Measurements from ENCODE around the gene C3.

Gene C3

GRCh38 chr19:6744381-6745301 lies 24.2 kb upstream of the C3 start:
- FAIRE-seq: no peak

GRCh38 chr19:6743714-6744380 lies 23.4 kb upstream of the C3 start:
- FAIRE-seq: no peak

DNA sequence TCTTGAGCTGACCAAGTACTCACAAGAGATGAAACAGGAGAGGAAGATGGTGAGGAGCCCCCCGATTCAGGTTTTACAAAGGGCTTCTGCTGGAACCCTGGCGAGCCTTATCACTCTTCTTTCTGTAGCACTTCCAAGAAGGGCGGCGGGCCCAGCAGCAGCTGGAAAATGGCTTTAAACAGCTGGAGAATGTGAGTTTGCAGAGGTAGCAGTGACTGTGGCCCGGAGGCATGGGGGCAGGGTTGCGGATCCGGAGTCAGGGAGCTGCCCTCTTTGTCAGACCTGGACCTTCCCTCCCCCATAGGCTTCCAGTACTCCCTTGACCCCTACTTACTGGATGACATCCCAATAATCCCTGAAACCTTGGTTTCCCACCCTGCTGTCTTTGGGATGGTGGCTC lies 22.6 kb upstream of the C3 start:
- no peak for FAIRE-seq

GRCh38 chr19:6740589-6741343 lies 20.3 kb upstream of the C3 start:
- FAIRE-seq: no peak

GRCh38 chr19:6739883-6740588 lies 19.6 kb upstream of the C3 start:
- no peak for FAIRE-seq

DNA sequence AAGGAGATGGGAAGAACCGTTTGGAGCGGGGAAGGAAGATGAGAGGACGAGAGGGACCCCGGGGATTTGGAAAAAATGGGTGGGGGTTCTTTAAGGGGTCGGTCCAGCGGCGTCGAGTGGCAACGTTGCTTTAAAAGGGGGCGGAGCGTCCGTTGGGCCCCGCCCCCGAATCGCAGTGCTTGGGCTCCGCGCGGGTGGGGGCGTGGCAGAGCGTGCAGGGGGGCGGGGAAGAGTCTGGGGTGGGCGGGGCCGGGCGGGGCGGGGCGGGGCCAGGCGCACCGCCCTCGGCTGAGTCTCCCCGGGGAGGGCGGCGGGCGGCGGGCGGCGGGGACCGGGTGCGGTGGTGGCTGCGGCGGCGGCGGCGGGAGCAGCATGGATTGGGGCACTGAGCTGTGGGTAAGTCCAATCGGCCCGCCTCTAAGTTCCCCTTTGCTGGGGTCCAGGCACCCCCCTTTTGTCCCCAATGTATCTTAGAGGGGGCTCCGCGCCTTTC lies 19.0 kb upstream of the C3 start, which contains the start of gene TRIP10:
Gene TRIP10 (plus strand): TSS at position 291 of the 493 bp plus-strand sequence. CDS start 82 bp downstream, at position 373.
- FAIRE-seq: no peak

DNA sequence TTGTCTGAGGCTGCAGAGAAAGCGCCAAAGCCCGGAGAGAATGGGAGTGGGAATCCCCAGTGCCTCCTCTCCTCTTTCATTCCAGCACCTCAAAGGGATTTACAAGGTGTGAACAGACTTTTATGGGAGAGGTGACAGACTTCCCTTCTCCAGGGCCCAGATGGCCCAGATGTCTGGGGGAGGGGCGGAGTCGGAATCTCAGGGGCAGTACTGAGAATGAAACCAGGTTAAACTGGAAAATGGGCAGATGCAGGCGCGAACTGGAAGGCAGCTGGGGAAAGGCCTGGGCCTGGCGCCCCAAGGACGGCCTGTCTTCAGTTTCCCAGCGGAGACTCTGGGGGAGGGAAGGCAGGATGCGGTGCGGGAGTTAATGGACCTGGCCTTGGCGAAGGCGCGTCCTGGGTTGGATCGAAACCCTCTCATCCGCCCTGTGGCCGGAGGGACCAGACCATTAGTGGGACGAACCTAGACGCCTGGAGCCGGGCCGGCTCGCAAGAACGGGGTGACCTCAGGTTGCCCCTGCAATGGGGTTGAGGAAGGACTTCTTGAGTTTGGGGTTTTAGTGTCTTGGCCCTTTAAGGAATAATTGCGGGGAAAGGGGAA lies 18.4 kb upstream of the C3 start:
- no peak for FAIRE-seq

DNA sequence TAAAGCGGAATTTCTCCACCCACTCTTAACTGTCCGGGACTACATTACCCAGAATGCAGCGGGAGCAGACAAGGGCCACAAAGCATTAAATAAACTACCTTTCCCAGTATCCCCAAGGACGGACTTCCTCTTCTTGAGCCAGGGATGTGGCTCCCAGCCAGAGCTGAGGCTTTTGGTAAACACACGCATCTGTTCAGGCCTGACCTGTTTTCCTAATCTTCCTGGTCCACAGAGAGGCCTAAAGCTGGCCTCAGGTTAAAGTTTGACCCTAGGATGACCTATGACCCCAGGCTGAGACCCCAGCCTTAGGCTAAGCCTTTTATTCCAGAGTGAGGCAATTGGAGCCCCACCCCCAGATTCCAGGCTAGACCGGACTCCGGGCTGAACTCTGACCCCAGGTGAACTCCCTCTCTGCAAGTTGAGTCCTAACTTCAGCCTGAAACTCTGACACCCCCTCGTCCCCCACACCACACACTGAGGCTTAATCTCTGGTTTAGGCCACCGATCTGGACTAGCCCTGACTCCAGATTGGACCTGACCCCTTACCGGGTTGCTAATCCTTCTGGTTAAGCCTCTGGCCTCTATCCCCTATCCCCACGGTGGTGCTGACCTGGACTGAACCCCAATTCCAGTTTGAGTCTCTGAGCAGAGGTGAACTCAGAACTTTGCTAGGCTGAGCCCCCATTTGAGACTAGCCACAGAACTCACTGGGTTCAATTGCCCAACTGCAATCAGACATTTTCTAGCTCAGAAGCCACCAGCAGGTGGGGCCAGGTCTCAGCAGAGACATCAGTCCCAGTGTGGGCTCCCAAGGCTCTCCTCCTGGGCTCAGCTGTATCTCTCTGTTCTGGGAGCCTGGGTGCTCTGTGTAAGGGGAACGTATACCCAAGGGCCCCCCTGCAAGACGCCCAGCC lies 17.7 kb upstream of the C3 start:
- FAIRE-seq: peak; percentile 100

GRCh38 chr19:6737284-6737872 lies 16.9 kb upstream of the C3 start, which contains the start of gene GPR108:
Gene GPR108 (minus strand): TSS chr19:6737580. CDS start chr19:6737576, 4 bp downstream.
- no peak for FAIRE-seq

DNA sequence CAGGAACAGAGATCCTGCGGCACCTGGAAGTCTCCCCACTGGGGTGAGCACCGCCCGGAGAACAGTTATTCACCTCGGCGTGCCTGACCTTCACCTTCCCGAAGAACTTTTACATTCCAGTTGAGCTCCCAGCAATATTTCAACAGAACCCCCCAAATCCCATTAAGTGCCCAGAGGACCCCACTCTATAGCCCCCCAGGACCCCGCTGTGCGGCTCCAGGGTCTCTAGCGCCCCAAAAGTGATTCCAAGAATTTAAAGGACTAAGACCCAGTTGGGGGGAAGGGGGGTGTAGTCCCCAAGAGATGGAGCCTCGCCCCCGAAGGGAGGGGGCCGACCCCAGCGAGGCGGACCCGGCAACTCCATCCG lies 16.4 kb upstream of the C3 start:
- no peak for FAIRE-seq

- FAIRE-seq: peak; percentile 5
These were observed 15.9 kb upstream of the C3 start for GRCh38 chr19:6736169-6736916.

DNA sequence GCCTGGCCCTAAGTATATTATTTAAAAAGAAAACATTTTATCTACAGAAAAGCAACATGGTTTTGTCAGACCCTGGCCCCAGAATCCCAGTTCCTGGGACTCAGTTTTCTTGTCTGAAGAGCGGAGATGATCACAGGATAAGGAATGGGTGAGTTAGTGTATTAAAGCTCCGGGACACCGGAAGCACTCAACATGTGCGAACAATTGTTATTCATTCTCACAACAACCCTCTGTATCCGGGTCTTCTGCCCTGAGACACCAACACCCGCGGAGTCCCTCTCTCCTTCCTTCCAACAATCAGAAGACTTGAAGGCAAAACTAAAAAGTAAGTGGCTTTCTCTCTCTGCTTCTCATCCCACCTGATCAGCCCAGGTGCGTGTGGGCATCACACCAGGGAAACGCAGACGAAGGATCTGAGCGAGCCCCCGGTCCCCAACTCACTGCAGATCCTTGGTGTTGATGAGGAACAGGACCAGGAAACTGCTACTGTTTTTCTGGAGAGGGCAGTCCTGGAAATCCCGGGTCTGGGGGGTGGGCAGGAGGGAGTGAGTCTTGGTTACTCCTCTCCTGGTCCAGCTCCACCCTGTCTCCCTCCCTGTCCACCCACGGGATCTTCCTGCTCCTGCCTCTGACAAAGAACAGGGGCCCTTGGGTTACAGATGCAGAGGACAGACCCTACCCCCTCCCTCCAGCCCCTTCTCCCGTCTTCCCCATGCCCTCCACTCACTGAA lies 14.9 kb upstream of the C3 start:
- FAIRE-seq: no peak

DNA sequence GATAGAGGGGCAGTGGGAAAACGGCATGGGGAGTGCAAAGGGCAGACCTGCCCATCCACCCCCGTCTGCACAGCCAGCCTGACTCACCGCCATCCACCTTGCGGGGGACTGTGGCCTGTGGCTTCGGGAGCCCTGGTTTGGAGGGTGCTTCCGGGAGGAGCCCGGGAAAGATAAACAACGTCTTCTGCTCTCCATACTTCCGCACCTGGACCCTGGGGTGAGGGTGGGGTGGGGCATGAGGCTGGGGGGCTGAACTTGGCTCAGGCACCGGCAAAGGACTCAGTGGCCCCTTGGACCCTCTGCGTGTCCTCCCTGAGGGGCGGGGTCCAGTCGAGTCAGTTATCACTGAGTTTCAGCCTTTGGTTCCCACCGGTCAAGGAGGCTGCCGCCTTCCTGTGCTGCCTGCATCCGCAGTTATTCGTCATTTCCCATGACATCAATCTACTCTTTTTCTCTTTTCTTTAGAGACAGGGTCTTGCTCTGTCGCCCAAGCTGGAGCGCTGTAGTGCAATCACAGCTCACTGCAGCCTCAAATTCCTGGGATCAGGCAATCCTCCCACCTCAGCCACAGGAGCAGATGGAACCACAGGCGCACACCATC lies 13.7 kb upstream of the C3 start:
- FAIRE-seq: no peak

GRCh38 chr19:6733338-6734095 lies 13.1 kb upstream of the C3 start:
- no peak for FAIRE-seq

GRCh38 chr19:6732803-6733337 lies 12.4 kb upstream of the C3 start:
- FAIRE-seq: no peak

DNA sequence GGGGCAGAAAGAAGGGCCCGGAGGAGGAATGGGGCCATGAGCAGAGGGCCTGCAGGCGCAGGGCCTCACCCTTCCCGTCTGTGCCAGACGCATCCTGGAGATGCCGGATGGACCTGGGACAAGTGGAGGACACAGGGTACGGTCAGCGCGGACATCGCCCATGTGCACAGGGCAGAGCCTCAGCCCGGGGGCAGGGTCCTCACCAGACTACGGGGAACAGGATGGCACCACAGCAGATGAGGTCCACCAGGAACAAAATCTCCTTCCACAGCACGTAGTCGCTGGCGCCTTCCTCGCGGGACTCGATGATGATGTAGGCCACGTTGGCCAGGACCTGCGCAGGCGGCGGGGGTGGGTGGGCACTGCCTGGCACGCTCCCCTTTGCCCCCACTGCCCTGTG lies 11.4 kb upstream of the C3 start:
- FAIRE-seq: no peak

DNA sequence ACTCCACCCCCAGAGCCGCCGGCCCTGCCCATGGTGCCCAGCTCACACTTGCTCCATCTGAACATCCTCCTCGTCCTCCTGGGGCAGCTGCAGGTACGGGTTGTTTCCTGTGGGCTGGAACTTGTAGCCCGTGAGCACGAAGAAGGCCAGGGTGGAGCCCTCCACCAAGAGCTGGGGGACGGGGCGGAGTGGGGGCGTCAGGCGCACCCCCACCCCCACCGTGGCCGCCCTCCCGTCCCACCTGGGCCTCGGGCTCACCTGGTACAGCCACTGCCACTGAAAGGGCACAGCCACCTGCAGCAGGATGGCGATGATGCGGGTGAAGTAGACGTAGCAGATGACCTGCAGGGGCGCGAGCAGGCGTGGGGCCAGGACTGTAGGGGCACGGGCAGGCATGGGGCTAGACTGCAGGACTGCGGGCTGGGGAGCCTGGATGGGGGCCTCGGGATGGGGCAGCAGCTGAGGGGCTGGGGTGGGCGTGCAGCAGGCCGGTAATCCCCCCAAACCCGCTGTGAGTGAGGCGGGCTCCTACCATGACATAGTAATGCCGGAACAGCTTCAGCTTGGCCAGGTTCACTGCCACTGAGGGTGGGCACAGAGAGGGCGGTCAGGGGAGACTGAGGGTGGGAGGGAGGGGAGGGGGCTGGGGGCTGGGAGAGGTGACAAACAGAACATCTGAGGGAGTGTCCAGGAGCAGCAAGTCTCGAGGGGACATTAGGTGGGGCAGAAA lies 10.7 kb upstream of the C3 start:
- no peak for FAIRE-seq
